GM23248 (cell line): ENCODE data around the gene TSPAN17. TPM values are rescaled to one million over a fixed set of nuclear protein-coding genes. Genes with fewer than 3 reads are reported as not detected.

ENCODE experiments used
- DNase-seq: peaks from one replicate; pipeline ENCODE4 v3.0.0-alpha.2; 2015
- H2AFZ ChIP-seq: fragments of 200-600 bp; sonication (generic); 2 replicates; pipeline ENCODE4 v1.6.1; 2016; ENCODE audit warnings: antibody characterized with exemption
- H3F3A ChIP-seq: fragments of 200-600 bp; sonication (generic); 2 replicates; pipeline ENCODE4 v1.6.1; 2016; ENCODE audit warnings: mild to moderate bottlenecking, antibody characterized with exemption, mixed run types; ENCODE audit not compliant: insufficient read depth
- H3K27ac ChIP-seq: fragments of 200-600 bp; sonication (generic); 2 replicates; pipeline ENCODE4 v1.5.1; 2016; ENCODE audit warnings: mild to moderate bottlenecking
- H3K27me3 ChIP-seq: fragments of 200-600 bp; sonication (generic); replicated peaks from 2 replicates; pipeline ENCODE4 v1.6.1; 2016; ENCODE audit warnings: mild to moderate bottlenecking; ENCODE audit not compliant: insufficient read depth
- H3K36me3 ChIP-seq: fragments of 200-600 bp; sonication (generic); 2 replicates; pipeline ENCODE4 v1.6.1; 2016; ENCODE audit warnings: low read depth, mild to moderate bottlenecking
- H3K4me1 ChIP-seq: fragments of 200-600 bp; sonication (generic); 2 replicates; pipeline ENCODE4 v1.6.1; 2016; ENCODE audit warnings: mild to moderate bottlenecking; ENCODE audit not compliant: insufficient read depth
- H3K4me2 ChIP-seq: fragments of 200-600 bp; sonication (generic); one replicate; pipeline ENCODE4 v1.6.1; 2016; ENCODE audit warnings: mild to moderate bottlenecking; ENCODE audit not compliant: unreplicated experiment
- H3K4me3 ChIP-seq: fragments of 200-600 bp; sonication (generic); 2 replicates; pipeline ENCODE4 v1.5.1; 2016; ENCODE audit warnings: mild to moderate bottlenecking
- H3K79me2 ChIP-seq: fragments of 200-600 bp; sonication (generic); 2 replicates; pipeline ENCODE4 v1.6.1; 2016; ENCODE audit warnings: mild to moderate bottlenecking; ENCODE audit not compliant: insufficient read depth
- H3K9ac ChIP-seq: fragments of 200-600 bp; sonication (generic); 2 replicates; pipeline ENCODE4 v1.6.1; 2016; ENCODE audit warnings: mild to moderate bottlenecking
- H3K9me2 ChIP-seq: fragments of 200-600 bp; sonication (generic); 2 replicates; pipeline ENCODE4 v1.6.1; 2016; ENCODE audit warnings: mixed run types, mild to moderate bottlenecking, moderate library complexity; ENCODE audit not compliant: insufficient read depth
- H3K9me3 ChIP-seq: fragments of 200-600 bp; sonication (generic); one replicate; pipeline ENCODE4 v1.6.1; 2017; ENCODE audit warnings: low read depth
- H4K20me1 ChIP-seq: fragments of 200-600 bp; sonication (generic); 2 replicates; pipeline ENCODE4 v1.6.0; 2016; ENCODE audit not compliant: insufficient read depth
- EZH2 ChIP-seq: fragments of 200-600 bp; sonication (generic); IDR thresholded peaks from 2 replicates; pipeline ENCODE4 v1.6.1; 2018; ENCODE audit warnings: antibody characterized with exemption, mild to moderate bottlenecking; ENCODE audit not compliant: insufficient read depth, poor library complexity, severe bottlenecking
- EZH2phosphoT487 ChIP-seq: fragments of 200-600 bp; sonication (generic); IDR thresholded peaks from 2 replicates; pipeline ENCODE4 v1.6.1; 2018; ENCODE audit warnings: antibody characterized with exemption, moderate library complexity, mild to moderate bottlenecking, low read depth; ENCODE audit not compliant: insufficient read depth
- WGBS, 2 experiments: methylation state at CpG; one replicate each; pipeline ENCODE4 v1.1.6; 2015 to 2017; ENCODE audit warnings: low lambda C conversion rate in 2 of 2, low coverage in 1 of 2; ENCODE audit errors: missing lambda C conversion rate in 2 of 2; 5-methylcytosine and 5-hydroxymethylcytosine counted together
- in situ Hi-C: fragments of 300-500 bp; cut with MboI; formaldehyde crosslinking; loops from 2 replicates; pipeline ENCODE4 v1.15.0; 2020
- polyA plus RNA-seq: library from polyadenylated mRNA; unstranded; fragments of >200 nt; fragmentation: Nextera tagmentation; extraction: Ambion mirVana; gene quantifications from 2 replicates; pipeline ENCODE4 v1.2.1, GENCODE V29; 2016
- total RNA-seq: library from RNA; depleted of rRNA; stranded (reverse); fragments of >200 nt; shearing (Covaris generic); gene quantifications from 2 replicates; pipeline ENCODE4 v1.2.3, GENCODE V29; 2014

The TSPAN17 gene
- total and polyA plus RNA-seq, 2 experiments from 2014 or later: 29.9 to 41.2 TPM

DNA sequence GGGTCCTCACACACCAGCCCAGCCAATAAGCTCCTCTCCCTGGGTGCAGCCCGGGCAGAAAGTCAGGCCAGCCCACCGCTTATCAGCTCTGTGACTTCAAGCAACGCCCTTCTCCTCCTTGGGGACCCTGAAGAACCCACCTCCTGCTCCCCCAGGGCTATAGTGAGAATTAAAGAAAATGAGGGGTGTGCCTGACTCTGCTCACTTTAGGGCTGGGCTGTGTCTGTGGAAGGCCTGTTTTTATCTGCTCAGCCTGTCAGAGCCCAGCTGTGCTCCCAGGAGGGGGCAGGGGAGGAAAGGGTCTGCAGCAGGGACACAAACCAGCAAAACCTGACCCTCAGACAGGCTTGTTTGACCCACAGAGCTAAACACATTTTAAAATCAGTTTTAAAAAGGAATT lies 41.3 kb upstream of the TSPAN17 start:
- H3K79me2 ChIP-seq: no peaks in the 10 kb centered on the region
- no peak for TF ChIP-seq EZH2
- TF ChIP-seq EZH2phosphoT487: no peak
- no peaks in the 10 kb centered on the region for H4K20me1 ChIP-seq
- H3K27ac ChIP-seq: no peak overlapping the region
- no peaks in the 10 kb centered on the region for H3K9me2 ChIP-seq
- no peak overlapping the region for H3K9ac ChIP-seq
- H3K4me3 ChIP-seq: no peak overlapping the region
- 0 out of 2 replicates have a peak, but pooled peaks cover 3% of the 10 kb centered on the region for H3F3A ChIP-seq
- H3K36me3 ChIP-seq: no peaks in the 10 kb centered on the region
- in situ Hi-C loops: no loop called here
- DNase-seq: no peak
- no peaks in the 10 kb centered on the region for H3K4me1 ChIP-seq
- H2AFZ ChIP-seq: no peak overlapping the region
- H3K9me3 ChIP-seq: no peaks in the 10 kb centered on the region
- H3K27me3 ChIP-seq: no peaks in the 10 kb centered on the region
- H3K4me2 ChIP-seq: no peak overlapping the region
- 82 to 89% methylated on average over 3 of the region's 3 CpGs for WGBS, 2 experiments

DNA sequence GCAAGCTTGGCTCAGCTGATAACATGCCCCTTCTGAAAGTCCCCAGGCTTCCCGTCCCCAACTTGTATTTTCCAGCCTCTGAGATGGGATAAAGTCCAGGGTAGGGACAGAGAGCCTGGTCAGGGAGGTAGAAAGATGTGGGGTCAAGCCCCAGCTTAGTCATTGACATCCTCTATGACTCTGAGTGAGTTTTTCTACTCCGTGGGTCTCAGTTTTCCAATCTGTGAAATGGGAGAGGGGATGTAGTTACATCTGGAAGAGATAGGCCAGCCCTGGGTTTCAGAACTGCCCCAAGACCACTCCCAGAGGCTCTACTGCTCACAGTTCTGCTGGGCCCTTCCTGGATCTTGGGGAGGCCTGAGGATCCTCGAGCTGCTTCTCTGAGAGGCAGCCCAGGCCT lies 40.4 kb upstream of the TSPAN17 start:
- 84 to 87% methylated on average over 3 of the region's 3 CpGs for WGBS, 2 experiments
- in situ Hi-C loops: no loop called here
- TF ChIP-seq EZH2 (no peak), EZH2phosphoT487 (no peak)

DNA sequence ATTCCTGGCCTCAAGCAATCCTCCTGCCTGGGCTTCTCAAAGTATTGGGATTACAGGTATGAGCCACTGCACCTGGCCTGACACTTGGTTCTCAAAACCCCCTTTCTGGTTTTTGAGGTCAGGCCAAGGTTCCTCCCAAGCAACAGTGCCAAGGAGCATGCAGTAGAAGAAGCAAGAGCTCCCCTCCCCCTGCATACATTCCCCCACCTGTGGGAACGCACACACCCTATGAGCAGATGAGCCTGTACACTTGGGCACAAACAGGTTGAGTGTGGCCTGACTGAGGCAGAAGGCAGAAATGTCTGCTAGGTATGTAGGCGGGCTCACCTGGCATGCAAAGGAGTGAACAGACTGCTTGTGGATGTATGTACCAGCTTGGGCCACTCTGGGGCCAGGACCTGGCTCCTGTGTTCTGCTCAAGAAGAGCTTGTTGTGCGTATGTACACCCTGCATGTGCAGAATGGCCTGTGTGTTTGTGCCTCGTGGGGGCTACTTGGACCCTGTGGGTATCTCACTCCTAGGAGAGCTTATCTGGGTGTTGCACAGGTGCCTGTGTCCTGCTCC lies 39.1 kb upstream of the TSPAN17 start:
- TF ChIP-seq EZH2phosphoT487 (no peak), EZH2 (no peak)
- H3K9me3 ChIP-seq: no peaks in the 10 kb centered on the region
- in situ Hi-C loops: no loop called here
- no peak overlapping the region for H3K4me3 ChIP-seq
- H3K36me3 ChIP-seq: no peaks in the 10 kb centered on the region
- no peaks in the 10 kb centered on the region for H3K27me3 ChIP-seq
- no peak overlapping the region for H2AFZ ChIP-seq
- no peaks in the 10 kb centered on the region for H3K9me2 ChIP-seq
- H3K79me2 ChIP-seq: no peaks in the 10 kb centered on the region
- no peak for DNase-seq
- no peak overlapping the region for H3K4me2 ChIP-seq
- no peaks in the 10 kb centered on the region for H3K4me1 ChIP-seq
- 0 out of 2 replicates have a peak, but pooled peaks cover 4% of the 10 kb centered on the region for H3F3A ChIP-seq
- no peak overlapping the region for H3K27ac ChIP-seq
- H3K9ac ChIP-seq: no peak overlapping the region
- WGBS, 2 experiments: 97 to 98% methylated on average over 4 of the region's 4 CpGs
- H4K20me1 ChIP-seq: no peaks in the 10 kb centered on the region

More for the DNA sequence above, 40.4 kb upstream of the TSPAN17 start:
- H3K4me3 ChIP-seq: no peak overlapping the region
- H3K9ac ChIP-seq: no peak overlapping the region
- 0 out of 2 replicates have a peak, but pooled peaks cover 4% of the 10 kb centered on the region for H3F3A ChIP-seq
- no peaks in the 10 kb centered on the region for H4K20me1 ChIP-seq
- no peak overlapping the region for H2AFZ ChIP-seq
- H3K36me3 ChIP-seq: no peaks in the 10 kb centered on the region
- no peaks in the 10 kb centered on the region for H3K4me1 ChIP-seq
- H3K79me2 ChIP-seq: no peaks in the 10 kb centered on the region
- H3K9me3 ChIP-seq: no peaks in the 10 kb centered on the region
- no peak overlapping the region for H3K27ac ChIP-seq
- H3K4me2 ChIP-seq: no peak overlapping the region
- DNase-seq: no peak
- H3K9me2 ChIP-seq: no peaks in the 10 kb centered on the region
- H3K27me3 ChIP-seq: no peaks in the 10 kb centered on the region

DNA sequence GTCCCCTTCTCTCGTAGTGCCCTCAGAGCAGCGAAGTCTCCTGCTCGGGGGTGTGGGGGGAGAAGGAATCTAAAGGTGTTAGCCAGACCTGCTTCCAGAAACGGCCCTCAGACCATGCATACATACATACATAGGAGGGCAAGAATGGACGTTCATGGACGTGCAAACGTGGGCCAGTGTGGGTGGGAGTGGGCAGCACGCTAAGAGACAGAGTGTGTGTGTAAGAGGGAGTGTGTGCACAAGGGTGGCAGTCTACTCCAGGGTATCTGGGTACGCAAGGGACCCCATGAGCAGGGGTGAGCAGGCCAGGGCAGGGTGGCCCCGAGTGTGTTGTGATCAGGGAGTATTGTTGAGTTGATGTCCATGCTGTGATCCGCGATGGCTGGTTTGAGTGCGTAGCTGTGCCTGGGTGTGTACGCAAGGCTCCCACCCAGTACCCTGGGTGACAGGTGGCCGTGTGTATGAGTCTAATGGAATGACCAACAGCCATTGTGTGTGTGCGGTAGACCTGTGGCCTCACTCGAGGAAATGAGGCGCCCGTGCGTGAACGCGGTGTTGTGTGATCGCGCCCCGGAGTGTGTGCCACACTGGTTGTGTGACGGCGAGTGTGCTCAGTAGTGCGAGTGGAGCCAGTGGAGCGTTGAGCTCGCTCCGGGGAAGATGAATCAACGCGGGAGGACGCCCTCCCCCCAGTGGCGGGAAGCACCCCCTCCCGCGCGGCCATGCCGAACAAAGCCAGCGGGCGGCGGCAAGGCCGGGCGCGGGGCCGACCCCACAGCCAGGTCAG lies 38.2 kb upstream of the TSPAN17 start:
- peak; percentile 38 for DNase-seq
- peak overlapping the region; percentile 74 for H3K4me3 ChIP-seq
- in situ Hi-C loops: no loop called here
- no peaks in the 10 kb centered on the region for H3K36me3 ChIP-seq
- H3K27me3 ChIP-seq: no peaks in the 10 kb centered on the region
- no peaks in the 10 kb centered on the region for H3K9me3 ChIP-seq
- H3K9ac ChIP-seq: peak overlapping the region; percentile 55; the same call in 1 of the 2 replicates
- no peaks in the 10 kb centered on the region for H3K9me2 ChIP-seq
- H3K79me2 ChIP-seq: no peaks in the 10 kb centered on the region
- H3K4me1 ChIP-seq: peaks cover 5% of the 10 kb centered on the region
- WGBS, 2 experiments: 29 to 47% methylated on average over 31 to 43 of the region's 46 CpGs
- H3K27ac ChIP-seq: no peak overlapping the region
- H4K20me1 ChIP-seq: no peaks in the 10 kb centered on the region
- no peak overlapping the region; the same call in 1 of the 2 replicates for H2AFZ ChIP-seq
- 0 out of 2 replicates have a peak, but pooled peaks cover 4% of the 10 kb centered on the region for H3F3A ChIP-seq
- peak overlapping the region; percentile 53 for H3K4me2 ChIP-seq
- TF ChIP-seq EZH2phosphoT487 (no peak), EZH2 (no peak)
